Prostate gland (tissue), 2 donors: ENCODE results near the gene HMGXB3. TPM values are rescaled to one million over a fixed set of nuclear protein-coding genes. Genes with fewer than 3 reads are reported as not detected.

ENCODE experiments used
- DNase-seq: peaks from one replicate; pipeline ENCODE4 v3.0.0-alpha.2; 2019; ENCODE audit warnings: low spot score
- H3K27ac ChIP-seq, 2 donors: fragments of 200-600 bp; sonication (generic); 2 replicates each; pipeline ENCODE4 v1.5.1; 2017 to 2019
- H3K27me3 ChIP-seq: fragments of 200-600 bp; sonication (generic); replicated peaks from 2 replicates; pipeline ENCODE4 v1.5.1; 2019; ENCODE audit not compliant: insufficient read depth
- H3K36me3 ChIP-seq, 2 donors: fragments of 200-600 bp; sonication (generic); 1 replicate in 1 of 2; 2 replicates in 1 of 2; pipeline versions ENCODE4 v1.5.1 to v1.8.1; 2017 to 2019
- H3K4me1 ChIP-seq: fragments of 200-600 bp; sonication (generic); replicated peaks from 2 replicates; pipeline ENCODE4 v1.5.1; 2019
- H3K4me3 ChIP-seq, 2 donors: fragments of 200-600 bp; sonication (generic); 2 replicates each; pipeline ENCODE4 v1.5.1; 2017 to 2019
- H3K9me3 ChIP-seq: fragments of 200-600 bp; sonication (generic); 2 replicates; pipeline ENCODE4 v1.5.1; 2017
- POLR2A ChIP-seq: fragments of 450-650 bp; IDR thresholded peaks from one replicate; pipeline ENCODE4 v1.6.1; 2016; ENCODE audit warnings: antibody characterized with exemption, mild to moderate bottlenecking
- POLR2AphosphoS5 ChIP-seq: sonication (generic); formaldehyde crosslinking; IDR thresholded peaks from one replicate; pipeline ENCODE4 v1.6.1; 2017; ENCODE audit warnings: antibody characterized with exemption
- WGBS: methylation state at CpG from one replicate; pipeline ENCODE4 v1.1.5; 2018; 5-methylcytosine and 5-hydroxymethylcytosine counted together
- intact Hi-C: fragments of 100-400 bp; cut with DNase I; formaldehyde crosslinking; loops from one replicate; pipeline ENCODE4 v1.14.2; 2022
- total RNA-seq, 2 donors: library from RNA; depleted of rRNA; stranded (reverse); fragments of >200 nt; gene quantifications; one replicate each; pipeline ENCODE4 v1.1.0, GENCODE V29; 2016
- TF ChIP-seq, protein P1 (sequence below), 4 experiments: fragments of 200-600 bp in 2 of 4; fragments of 450-650 bp in 2 of 4; sonication (generic) in 2 of 4; IDR thresholded peaks; 1 replicate in 3 of 4; 2 replicates in 1 of 4; pipeline ENCODE4 v1.5.1; 2016 to 2019; ENCODE audit warnings: antibody characterized with exemption in 4 of 4, mild to moderate bottlenecking in 2 of 4, moderate library complexity in 2 of 4

The HMGXB3 gene
- total RNA-seq, 2 donors from 2014 or later: 49.6 to 64.2 TPM

DNA sequence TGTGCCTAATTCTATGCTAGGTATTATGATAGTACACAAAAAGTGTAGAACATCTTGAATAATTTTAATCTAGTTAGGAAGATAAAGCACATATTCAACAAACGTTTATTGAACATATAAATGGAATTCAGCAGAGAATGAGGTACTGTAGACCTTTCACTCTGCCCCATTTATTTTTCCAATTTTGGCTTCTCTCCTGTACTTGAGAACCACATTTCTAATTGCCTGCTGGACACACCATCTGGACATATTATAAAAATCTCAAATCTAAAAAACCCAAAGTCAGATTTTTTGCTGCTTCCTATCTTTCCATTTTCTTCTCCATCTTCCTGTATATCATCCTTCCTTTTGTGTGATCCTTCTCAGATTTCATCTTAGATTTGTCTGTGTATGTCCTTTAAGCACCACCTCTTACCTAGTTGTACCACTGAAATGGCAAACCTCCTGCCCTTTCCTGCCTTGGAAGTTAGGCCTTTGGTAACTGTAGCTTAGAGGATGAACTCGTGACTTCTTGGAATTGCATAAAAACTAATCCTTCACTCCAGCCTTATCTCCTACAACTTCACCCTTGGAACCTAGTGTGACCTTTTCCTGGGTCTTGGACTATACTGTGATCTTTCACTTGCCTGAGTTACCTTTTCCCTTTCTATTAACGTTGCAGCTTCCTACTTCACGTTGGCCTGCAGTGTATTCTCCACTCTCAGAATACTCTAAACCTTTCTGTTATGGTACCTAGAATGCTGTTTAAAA is 31.2 kb upstream of the HMGXB3 start:
- Histone ChIP-seq H3K27me3 (no peaks in the 10 kb centered on the region), H3K4me1 (no peaks in the 10 kb centered on the region), H3K27ac (no peak overlapping the region), H3K4me3 (no peak overlapping the region), H3K9me3 (no peaks in the 10 kb centered on the region), H3K36me3 (no peaks in the 10 kb centered on the region)
- no peak for DNase-seq
- intact Hi-C loops: no loop called here
- 84% methylated on average over 4 of the region's 4 CpGs for WGBS
- TF ChIP-seq POLR2AphosphoS5 (no peak), POLR2A (no peak)
- TF ChIP-seq, protein P1, sequence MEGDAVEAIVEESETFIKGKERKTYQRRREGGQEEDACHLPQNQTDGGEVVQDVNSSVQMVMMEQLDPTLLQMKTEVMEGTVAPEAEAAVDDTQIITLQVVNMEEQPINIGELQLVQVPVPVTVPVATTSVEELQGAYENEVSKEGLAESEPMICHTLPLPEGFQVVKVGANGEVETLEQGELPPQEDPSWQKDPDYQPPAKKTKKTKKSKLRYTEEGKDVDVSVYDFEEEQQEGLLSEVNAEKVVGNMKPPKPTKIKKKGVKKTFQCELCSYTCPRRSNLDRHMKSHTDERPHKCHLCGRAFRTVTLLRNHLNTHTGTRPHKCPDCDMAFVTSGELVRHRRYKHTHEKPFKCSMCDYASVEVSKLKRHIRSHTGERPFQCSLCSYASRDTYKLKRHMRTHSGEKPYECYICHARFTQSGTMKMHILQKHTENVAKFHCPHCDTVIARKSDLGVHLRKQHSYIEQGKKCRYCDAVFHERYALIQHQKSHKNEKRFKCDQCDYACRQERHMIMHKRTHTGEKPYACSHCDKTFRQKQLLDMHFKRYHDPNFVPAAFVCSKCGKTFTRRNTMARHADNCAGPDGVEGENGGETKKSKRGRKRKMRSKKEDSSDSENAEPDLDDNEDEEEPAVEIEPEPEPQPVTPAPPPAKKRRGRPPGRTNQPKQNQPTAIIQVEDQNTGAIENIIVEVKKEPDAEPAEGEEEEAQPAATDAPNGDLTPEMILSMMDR (IDR thresholded peaks at IDR 0.05): no peak

DNA sequence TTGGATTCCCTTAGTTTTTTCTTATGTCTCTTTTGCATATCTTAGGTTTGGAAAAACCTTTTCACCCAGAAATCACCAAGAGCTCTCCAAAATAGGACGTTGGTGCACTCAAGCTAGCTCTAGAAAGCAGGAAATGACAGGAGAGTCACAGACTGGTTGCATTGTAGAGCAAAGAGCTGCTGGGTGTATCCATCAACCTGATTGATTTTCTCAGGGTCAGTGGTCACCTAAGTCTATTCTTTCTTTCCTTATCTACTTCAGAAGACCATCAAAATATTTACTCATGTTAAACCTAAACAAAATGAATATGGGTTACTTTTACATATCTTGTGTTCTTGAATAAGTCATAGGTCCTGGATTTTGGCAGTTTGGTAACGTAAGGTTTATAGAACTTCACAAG is 25.1 kb upstream of the HMGXB3 start:
- H3K27me3 ChIP-seq: no peaks in the 10 kb centered on the region
- H3K36me3 ChIP-seq: no peaks in the 10 kb centered on the region
- 70% methylated on average over 2 of the region's 2 CpGs for WGBS
- no peaks in the 10 kb centered on the region for H3K9me3 ChIP-seq
- intact Hi-C loops: no loop called here
- H3K4me3 ChIP-seq: no peak overlapping the region
- TF ChIP-seq POLR2A: no peak
- DNase-seq: no peak
- H3K4me1 ChIP-seq: no peaks in the 10 kb centered on the region
- no peak overlapping the region for H3K27ac ChIP-seq

DNA sequence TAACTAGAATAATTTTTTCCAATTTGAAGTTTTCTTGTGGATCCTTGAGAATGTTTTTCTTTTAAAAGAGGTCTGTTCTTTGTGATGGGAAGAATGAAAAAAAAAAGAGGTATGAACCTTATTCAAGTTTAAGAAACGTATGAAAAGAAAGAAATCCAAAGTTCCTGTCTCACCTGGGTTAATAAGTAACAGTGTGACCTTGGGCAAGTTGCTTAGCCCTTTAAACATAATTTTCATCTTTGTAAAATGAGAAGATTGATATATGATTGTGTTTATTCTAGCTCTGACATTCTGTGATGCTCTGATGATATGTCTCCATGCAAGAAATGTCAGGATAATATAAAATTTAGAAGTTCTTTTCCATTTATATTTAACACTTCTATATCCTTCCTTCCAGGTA is 20.6 kb upstream of the HMGXB3 start:
- intact Hi-C loops: no loop called here
- 70% methylated on average over 1 of the region's 1 CpG for WGBS
- H3K4me3 ChIP-seq: no peak overlapping the region
- no peak overlapping the region for H3K27ac ChIP-seq
- H3K36me3 ChIP-seq: no peaks in the 10 kb centered on the region
- H3K27me3 ChIP-seq: no peaks in the 10 kb centered on the region
- DNase-seq: no peak
- H3K9me3 ChIP-seq: no peaks in the 10 kb centered on the region
- TF ChIP-seq POLR2A (no peak), POLR2AphosphoS5 (no peak)
- TF ChIP-seq, protein P1 (IDR thresholded peaks at IDR 0.05): no peak
- no peaks in the 10 kb centered on the region for H3K4me1 ChIP-seq

DNA sequence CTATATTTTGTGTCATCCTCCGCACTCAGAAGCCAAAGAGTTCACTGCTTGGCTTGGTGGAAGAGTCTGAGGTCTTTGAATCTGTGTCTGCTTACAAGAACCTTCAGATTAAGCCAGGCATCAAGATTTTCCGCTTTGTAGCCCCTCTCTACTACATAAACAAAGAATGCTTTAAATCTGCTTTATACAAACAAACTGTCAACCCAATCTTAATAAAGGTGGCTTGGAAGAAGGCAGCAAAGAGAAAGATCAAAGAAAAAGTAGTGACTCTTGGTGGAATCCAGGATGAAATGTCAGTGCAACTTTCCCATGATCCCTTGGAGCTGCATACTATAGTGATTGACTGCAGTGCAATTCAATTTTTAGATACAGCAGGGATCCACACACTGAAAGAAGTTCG is 19.3 kb upstream of the HMGXB3 start:
- TF ChIP-seq, protein P1 (IDR thresholded peaks at IDR 0.05): no peak
- no peak for TF ChIP-seq POLR2A
- TF ChIP-seq POLR2AphosphoS5: no peak
- H3K27me3 ChIP-seq: no peaks in the 10 kb centered on the region
- no peaks in the 10 kb centered on the region for H3K4me1 ChIP-seq
- H3K36me3 ChIP-seq: no peaks in the 10 kb centered on the region
- H3K4me3 ChIP-seq: no peak overlapping the region
- 85% methylated on average over 3 of the region's 3 CpGs for WGBS
- H3K9me3 ChIP-seq: no peaks in the 10 kb centered on the region
- DNase-seq: no peak
- no peak overlapping the region for H3K27ac ChIP-seq
- intact Hi-C loops: no loop called here

DNA sequence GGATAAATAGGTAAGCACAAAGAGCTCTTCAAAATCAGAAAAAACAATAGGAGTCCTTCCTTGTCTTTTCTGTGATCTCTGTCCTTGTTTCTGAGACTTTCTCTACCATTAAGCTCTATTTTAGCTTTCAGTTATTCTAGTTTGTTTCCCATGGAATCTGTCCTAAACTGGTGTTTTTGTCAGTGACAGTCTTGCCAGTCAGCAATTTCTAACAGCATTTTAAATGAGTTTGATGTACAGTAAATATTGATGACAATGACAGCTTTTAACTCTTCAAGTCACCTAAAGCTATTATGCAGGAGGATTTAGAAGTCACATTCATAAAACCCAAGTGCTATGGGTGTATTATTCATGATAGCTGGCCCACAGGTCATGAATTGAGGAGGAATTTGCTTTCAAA is 18.0 kb upstream of the HMGXB3 start:
- no peak for DNase-seq
- Histone ChIP-seq H3K9me3 (no peaks in the 10 kb centered on the region), H3K36me3 (no peaks in the 10 kb centered on the region), H3K27ac (no peak overlapping the region), H3K4me1 (no peaks in the 10 kb centered on the region), H3K4me3 (no peak overlapping the region), H3K27me3 (no peaks in the 10 kb centered on the region)
- intact Hi-C loops: no loop called here
- no peak for TF ChIP-seq POLR2AphosphoS5
- no peak for TF ChIP-seq POLR2A
- TF ChIP-seq, protein P1 (IDR thresholded peaks at IDR 0.05): no peak
